Inflammatory macrophage treated with lipopolysaccharide for 1 hour (primary cell): ENCODE measurements around the gene CDC23.
"Not testable (repeated sequence)": the region's sequence is repeated elsewhere in the genome, so short reads cannot be mapped to it uniquely, and the experiment has no call there.

ENCODE experiments used
- DNase-seq, 2 donors: peaks; one replicate each; pipeline ENCODE4 v3.0.0-alpha.2; 2020 to 2022

CDC23 gene

DNA sequence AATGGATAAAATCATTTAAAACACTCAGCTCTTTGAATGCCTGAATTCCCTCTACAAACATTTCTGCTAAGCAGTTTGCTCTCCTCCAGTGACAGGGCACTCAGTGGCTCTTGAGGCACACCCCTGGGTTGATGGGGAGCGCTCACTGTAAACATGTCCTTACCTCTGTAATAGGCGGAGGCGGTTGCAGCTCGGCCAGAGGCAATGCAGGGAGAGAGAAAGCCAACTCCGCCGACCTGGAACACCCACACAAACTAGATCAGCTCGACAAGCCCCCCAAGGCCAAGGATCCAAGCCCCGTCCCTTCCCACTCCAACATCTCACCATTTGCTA lies 329 bp downstream of the CDC23 start:
- DNase-seq: peak in 1 of 2 donors; percentile 10

DNA sequence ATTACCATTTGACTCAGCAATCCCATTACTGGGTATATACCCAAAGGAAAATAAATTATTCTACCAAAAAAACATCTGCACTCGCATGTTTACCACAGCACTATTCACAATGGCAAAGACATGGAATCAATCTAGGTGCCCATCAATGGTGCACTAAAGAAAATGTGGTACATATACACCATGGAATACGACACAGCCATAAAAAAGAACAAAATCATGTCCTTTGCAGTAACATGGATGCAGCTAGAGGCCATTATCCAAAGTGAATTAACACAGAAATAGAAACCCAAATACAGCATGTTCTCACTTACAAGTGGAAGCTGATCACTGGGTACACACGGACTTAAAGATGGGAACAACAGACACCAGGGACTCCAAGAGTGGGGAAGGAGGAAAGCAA lies 2.1 kb downstream of the CDC23 start:
- DNase-seq: no peak

DNA sequence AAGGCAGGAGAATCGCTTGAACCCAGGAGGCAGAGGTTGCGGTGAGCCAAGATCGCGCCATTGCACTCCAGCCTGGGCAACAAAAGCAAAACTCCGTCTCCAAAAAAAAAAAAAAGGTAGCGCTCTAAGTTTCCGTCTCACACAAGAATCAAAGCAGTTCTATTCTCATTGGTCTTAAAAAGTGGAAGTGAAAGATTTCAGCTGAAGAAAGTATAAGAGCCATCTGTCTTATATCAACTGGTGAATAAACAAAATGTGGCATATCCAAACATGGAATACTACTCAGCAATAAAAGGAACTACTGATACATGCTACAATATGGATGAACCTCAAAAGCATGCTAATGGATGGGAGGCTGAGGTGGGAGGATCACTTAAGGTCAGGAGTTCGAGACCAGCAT lies 19.3 kb downstream of the CDC23 start:
- DNase-seq: not testable (repeated sequence)

DNA sequence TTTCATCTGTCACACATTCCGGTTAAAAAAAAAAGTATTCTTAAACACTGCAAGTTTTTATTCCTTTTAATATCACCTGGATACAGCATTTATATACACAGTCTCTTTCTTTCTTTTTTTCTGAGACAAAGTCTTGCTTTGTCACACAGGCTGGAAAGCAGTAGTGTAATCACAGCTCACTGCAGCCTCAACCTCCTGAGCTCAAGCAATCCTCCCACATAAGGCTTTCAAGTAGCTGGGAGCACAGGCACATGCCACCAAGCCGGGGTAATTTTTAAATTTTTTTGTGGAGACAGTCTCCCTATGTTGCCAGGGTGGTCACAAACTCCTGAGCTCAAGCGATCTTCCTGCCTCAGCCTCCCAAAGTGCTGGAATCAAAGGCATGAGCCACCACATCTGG lies 20.3 kb downstream of the CDC23 start:
- DNase-seq: no peak

DNA sequence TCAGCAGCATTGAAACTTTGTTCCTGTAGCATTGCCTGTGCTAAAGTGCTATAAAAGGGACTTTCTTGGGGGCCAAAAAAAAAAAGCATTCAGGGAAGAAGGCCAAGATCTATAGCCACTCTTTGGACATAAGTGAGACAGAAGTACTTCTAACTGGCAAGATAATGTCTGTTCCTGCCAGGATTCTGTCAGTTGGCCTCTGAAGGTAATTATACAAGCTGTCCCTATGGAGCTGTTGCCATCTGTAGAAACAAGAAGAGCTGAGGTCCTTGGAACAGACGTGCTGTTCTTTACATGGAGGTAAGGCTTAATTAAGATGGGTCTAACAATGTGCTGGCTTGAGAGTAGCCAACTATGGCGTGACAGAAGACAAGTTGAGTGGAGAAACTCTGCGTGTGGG lies 24.5 kb downstream of the CDC23 start:
- DNase-seq: no peak

DNA sequence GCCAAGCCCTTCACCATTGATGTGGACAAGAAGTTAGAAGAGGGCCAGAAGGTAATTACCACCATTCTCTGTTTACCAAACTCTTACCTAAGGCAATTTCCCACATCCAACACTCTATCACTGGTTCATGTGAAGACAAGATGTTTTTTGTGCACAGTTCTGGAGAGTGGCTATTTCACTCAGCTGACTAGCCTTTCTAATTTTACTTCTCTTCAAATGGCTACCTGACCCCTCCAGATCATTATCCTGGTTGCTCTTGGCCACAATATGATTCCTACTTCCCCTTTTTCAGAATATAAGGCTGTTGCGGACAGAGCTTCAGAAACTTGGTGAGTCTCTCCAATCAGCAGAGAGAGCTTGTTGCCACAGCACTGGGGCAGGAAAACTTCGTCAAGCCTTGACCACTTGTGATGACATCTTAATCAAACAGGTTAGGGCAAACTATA lies 27.1 kb downstream of the CDC23 start:
- peak in 1 of 2 donors; percentile 9 for DNase-seq

DNA sequence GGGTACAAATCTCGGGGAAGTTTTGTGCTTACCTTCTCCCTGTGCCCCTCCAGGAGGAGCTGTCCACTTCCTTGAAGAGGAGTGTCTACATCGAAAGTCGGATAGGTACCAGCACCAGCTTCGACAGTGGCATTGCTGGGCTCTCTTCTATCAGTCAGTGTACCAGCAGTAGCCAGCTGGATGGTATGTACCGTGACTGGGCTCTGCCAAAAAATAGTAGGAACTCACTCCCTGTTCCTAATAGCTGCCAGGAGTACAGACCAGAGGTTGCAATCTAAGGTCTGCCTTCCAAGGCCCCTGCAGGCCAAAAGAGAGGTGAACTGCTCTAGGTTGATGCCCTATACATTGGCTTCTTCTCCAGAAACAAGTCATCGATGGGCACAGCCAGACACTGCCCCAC lies 30.3 kb downstream of the CDC23 start:
- no peak for DNase-seq

DNA sequence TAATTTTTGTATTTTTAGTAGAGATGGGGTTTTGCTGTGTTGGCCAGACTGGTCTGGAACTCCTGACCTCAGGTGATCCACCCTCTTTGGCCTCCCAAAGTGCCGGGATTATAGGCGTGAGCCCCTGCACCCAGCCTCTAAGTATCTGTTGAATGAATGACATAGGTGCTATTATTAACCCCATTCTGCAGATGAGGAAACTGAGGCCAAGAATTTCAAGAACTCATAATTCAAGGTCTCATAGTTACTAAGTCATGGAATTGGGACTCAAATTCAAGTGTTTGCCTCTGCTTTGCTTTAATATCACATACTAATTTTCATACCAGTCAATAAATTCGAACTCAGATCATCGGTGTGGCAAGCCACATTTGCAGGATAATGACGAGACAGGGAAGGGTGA lies 32.3 kb downstream of the CDC23 start:
- no peak for DNase-seq

DNA sequence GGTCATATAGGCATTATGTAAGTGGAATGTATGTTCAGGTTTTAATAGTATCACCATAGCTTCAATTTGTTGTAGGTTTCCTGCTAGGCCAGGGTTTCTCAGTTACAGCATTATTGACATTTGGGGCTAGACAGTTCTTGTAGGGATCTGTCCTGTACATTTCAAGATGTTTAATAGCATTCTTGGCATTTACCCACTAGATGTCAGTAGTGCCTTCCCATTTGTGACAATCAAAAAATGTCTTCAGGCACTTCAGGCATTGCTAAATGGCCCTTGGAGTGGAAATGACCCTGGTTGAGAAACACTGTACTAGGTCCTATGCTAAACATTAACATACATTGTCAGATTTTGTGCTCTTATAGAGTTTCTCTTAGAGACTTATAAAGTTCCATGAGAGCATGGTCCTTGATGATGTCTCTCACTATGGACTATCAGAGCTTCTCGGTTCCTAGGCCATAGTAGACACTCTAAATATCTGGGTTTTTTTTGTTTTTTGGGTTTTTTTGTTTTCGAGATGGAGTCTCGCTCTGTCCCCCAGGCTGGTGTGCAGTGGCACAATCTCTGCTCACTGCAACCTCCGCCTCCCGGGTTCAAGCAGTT lies 32.8 kb downstream of the CDC23 start:
- DNase-seq: peak; percentile 84 to 88

DNA sequence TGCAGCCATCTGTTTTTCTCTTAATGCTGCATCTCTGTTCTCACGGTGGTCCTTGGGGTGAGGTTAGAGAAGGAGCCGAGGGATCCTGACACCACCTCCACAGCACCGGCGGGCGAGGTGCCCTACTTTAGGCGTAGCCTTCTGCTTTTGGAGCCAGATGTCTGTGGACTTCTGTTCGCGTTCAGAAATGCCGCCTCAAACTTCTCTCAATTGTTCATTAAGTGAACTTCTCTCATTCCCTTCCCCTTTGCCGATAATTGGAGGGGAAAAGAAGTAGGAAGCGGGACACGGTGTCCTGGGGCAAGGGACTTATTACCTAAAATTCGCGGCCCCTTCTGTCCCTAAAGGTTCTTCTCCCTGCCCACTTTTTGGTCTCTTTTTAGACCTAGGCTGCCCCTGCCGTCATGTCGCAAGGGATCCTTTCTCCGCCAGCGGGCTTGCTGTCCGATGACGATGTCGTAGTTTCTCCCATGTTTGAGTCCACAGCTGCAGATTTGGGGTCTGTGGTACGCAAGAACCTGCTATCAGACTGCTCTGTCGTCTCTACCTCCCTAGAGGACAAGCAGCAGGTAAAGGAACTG lies 33.8 kb downstream of the CDC23 start:
- peak in 1 of 2 donors; percentile 15 for DNase-seq

DNA sequence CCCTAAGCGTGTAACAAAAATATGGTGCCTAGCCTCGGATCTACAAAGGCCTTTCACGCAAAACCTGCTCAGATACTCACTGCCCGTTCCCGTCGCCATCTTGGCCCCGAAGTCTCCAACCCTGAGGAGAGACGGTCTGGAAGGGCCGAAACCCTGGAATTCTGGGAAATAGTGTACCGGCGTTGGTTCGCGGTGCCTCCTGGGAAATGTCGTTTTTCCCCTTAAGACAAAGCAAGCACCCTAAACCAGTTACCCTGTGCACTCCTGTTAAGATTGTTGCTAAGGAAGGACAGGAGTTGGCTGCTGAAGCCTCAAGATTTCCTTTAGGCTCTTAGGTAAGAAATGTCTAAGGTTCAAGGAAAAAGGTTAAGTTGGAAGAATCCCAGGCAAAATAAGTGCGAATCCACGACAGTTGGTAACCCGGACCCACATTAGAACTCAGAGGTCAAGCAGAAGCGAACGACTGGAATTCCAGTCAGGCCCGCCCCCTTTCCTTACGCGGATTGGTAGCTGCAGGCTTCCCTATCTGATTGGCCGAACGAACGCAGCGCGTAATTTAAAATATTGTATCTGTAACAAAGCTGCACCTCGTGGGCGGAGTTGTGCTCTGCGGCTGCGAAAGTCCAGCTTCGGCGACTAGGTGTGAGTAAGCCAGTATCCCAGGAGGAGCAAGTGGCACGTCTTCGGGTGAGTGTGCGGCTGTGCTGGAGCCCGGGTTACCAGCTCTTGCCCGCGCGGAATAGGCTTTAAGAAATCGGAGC lies 34.4 kb downstream of the CDC23 start, which contains the start of the genes BRD8 and KIF20A:
TSS of gene BRD8 (minus strand) at position 115 of the 761 bp plus-strand sequence. CDS start at position 99, 16 bp downstream.
TSS of gene KIF20A (plus strand) at position 597 of the 761 bp plus-strand sequence. CDS start 569 bp downstream, outside the sequence.
- peak; percentile 94 to 96 for DNase-seq

DNA sequence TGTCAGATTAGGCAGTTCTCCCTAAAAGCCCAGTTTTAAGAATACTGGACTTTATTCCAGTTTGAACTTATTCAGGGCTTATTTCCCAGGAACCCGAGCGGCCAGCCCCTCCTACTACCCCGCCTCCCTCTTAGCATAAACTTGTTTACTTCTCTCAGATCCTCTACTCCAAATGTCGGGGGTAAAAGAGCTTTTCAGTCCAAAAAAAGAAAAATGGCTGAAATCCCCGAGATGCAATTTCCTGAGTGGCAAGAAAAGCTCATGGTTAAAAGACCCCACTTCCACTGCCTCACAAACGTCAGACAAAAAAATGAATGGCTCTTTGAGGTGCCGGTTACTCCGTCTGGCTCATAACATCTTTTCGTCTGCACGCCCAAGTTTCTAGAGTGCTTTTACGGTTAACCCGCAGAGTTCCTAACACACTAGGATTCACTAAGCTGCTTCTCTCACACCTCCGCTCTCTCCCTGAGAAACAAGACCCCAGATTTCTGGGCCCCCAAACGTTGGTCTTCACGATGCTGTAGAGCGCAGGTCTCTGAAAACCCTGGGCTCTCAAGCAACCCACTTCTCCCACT lies 35.1 kb downstream of the CDC23 start:
- DNase-seq: peak; percentile 11 to 56

DNA sequence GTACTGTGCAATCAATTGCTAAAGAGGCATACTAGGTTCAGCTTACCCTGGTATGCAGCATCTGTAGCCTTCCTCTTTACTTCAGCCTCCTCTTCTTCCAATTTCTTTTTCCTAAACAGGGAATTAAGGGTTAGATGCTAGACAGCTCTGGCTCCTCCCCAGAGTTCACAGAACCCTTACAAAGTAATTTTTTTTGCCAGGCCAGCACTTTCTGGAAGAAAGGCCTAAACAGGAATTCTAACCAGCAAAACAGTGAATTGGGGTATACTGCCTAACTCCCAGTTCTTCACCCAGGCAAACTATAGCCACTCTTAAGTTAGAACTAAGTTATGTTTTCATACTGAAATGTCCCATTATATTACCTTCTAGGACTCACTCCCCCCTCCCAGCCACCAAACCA lies 42.8 kb downstream of the CDC23 start:
- DNase-seq: no peak

DNA sequence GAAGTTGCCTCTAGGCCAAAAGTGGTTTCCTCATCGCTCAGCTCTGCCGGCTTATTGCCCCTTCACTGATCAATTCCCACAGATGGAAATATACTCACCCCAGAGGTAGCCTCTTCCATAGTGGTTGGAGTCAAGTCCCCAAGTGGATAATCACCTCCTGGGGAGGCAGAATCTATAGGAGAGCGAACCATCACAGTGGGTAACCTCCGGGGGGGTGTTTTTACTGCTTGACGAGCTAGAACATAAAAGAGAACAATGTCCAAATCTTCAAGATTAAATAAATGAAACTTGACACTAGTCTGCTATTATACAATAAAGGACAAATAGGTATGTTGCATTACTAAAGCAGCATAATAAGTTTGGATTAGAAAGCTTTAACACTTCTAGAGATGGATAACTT lies 44.0 kb downstream of the CDC23 start:
- DNase-seq: no peak

DNA sequence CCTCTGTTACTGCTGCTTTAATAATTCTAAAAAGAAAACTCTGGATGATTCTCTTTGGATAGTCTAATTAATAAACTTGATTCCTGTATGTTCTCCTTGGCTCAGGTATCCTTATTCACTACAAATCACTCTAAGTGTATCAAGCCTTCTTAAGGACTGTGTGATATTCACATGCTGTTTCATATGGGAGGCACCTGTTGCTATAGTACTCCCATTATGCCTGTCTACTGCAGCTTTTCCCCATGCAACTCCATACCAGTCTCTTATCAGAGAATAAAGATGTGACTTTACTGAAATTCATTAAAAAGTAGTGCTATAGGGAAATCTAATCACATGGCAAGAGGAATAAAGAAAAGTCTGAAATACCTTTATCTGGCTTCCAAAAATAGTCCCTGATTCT lies 49.4 kb downstream of the CDC23 start:
- no peak for DNase-seq

DNA sequence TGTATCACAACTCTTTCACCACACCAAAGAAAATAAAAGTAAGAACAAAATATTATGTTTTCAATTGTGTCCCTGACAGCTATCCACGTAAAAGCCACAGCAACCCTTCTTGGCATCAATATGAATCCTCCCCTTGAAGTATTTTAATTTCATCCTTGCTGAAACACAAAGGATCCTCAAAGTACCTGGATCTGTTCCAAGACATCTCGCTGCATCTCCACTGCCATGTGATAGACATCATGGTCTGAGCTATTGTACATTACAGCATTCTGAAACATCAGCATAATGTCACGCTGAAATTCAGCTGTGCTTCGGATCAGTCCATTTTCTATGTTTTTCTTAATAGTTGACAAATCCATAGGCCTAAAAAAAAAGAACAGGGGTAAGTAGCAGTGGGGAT lies 52.4 kb downstream of the CDC23 start:
- DNase-seq: no peak

DNA sequence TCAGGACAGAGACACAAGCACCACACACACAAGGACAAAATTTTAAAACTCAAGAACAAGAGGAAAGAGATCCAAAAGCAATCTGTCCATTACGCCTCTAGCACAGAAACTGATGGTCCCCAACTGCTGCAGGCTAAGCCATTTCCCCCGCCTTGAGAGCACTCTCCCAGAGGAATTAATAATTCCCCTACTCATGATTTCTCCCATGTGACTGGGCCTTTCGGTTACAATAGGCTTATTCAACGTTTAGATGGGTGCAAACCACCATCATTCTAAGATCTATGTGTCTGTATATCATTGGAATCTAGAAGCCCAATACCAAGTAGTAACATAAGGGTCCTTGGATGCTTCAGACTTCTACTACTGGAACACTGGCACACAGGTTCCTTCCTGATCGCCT lies 53.5 kb downstream of the CDC23 start:
- no peak for DNase-seq

DNA sequence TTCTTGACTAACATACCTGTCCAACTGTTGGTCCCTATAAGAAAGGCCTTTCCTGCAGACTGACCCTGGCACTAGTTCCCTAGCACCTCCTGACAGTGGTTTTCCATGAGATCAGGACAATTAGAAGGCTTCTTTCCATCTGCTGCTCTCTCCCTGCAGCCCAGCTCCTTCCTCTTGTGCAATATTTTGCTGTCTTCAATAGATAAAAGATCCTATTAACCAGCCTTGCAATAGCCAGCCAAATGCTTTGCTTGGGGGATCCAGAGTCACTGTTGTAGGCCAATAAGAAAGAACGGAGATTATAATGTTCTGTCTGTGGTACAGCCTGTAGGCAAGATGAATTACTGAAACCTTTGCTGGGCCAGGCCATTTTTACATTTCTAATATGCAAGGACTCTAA lies 55.5 kb downstream of the CDC23 start:
- DNase-seq: no peak

DNA sequence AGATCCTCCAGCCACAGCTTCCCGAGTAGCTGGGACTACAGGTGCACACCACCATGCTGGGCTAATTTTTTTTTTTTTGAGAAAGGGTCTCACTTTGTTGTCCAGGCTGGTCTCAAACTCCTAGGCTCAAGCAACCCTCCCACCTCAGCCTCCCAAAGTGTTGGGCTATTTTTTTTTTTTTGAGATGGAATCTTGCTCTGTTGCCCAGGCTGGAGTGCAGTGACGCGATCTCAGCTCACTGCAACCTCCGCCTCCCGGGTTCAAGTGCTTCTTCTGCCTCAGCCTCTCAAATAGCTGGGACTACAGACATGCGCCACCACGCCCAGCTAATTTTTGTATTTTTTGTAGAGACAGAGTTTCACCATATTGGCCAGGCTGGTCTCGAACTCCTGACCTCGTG lies 57.1 kb downstream of the CDC23 start:
- DNase-seq: not testable (repeated sequence)

DNA sequence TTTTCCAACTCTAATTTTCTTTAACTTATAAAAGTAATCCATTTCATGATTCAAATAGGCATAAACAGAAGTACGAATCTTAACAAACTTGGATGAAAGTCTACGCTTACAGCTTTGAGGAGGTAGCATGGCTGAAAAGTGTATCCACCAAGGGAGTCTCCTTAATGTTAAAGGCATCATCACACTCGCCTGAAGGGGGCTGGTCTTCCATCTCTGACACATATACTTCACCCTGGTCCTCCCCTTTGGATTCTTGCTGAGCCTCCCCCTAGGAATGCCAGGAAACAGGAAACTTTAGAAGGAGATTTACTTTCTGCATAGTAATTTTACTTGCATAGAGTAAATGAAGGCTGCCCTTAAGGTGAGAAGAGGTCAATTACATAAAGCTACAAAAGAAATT lies 63.6 kb downstream of the CDC23 start:
- DNase-seq: no peak

DNA sequence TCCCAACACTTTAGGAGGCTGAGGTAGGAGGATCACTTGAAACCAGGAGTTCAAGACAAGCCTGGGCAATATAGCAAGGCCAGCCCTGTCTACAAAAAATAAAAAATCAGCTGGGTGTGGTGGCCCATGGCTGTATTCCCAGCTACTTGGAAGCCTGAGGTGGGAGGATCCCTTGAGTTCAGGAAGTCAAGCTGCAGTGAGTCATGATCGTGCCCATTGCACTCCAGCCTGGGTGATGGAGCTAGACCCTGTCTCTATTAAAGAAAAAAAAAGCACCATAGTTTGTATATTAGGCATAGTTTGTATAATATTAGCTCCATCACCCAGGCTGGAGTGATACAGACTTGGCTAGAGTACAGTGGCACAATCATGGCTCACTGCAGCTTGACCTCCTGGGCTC lies 64.3 kb downstream of the CDC23 start:
- DNase-seq: peak; percentile 20 to 23

DNA sequence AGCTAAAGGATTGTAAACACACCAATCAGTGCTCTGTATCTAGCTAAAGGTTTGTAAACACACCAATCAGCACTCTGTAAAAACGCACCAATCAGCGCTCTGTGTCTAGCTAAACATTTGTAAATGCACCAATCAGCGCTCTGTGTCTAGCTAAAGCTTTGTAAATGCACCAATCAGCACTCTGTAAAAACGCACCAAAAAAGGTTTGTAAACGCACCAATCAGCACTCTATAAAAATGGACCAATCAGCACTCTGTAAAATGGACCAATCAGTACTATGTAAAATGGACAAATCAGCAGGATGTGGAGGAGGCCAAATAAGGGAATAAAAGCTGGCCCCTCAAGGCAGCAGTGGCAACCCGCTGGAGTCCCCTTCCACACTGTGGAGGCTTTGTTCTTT lies 69.5 kb downstream of the CDC23 start:
- not testable (repeated sequence) for DNase-seq

DNA sequence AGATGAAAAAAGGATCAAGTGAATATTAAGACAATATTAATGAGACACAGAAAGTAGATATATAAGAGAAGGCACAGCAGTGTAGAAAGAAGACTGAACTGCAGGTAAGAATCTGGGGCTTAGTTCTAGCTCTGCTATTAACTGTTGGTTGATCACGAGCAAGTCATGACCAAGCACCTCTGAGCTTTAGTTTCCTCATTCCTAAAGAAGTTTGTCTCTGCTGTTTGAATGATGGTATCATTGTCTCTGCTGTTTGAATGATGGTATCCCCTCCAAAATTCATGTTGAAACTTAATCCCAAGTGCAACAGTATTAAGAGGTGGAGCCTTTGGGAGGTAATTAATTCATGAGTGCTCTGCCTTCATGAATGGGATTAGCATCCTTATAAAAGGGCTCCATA lies 71.4 kb downstream of the CDC23 start:
- no peak for DNase-seq

DNA sequence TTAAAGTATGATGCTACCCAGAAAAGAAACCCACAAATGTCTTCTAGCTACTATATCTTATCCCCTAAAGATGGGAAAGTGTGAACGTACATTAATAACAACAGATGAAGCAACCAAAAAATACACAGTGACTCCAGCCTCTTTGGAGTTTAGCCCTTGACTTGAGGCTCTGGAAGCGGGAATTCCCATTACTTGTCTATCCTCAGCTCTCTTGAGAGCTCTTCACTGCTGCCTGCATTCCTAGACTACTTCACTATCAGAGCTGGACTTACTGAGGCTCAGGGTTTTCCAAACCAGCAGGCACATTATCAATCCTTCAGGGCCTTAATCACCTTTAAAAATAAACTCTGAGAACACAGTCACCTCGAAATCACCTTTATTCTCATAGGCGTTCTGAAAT lies 72.9 kb downstream of the CDC23 start:
- no peak for DNase-seq
